Liver (tissue), 9 donors: Measurements from ENCODE around the gene SH3PXD2B. TPM values are rescaled to one million over a fixed set of nuclear protein-coding genes. Genes with fewer than 3 reads are reported as not detected.

Experiments used
- DNase-seq: peaks from one replicate; pipeline ENCODE4 v3.0.0-alpha.2; 2017; ENCODE audit warnings: low spot score
- H3K27ac ChIP-seq, 2 donors: one replicate each; pipeline ENCODE4 v1.7.0; 2013; ENCODE audit warnings: inconsistent platforms in 2 of 2, low read length in 2 of 2, control low read depth in 1 of 2, low read depth in 1 of 2, mild to moderate bottlenecking in 1 of 2
- H3K27me3 ChIP-seq, 4 donors: one replicate each; pipeline versions ENCODE4 v1.6.1 to v1.7.0; 2013; ENCODE audit warnings: low read length in 3 of 4, inconsistent platforms in 1 of 4, mild to moderate bottlenecking in 1 of 4, moderate library complexity in 1 of 4; ENCODE audit not compliant: control insufficient read depth in 4 of 4, insufficient read depth in 4 of 4
- H3K36me3 ChIP-seq, 4 donors: one replicate each; pipeline versions ENCODE4 v1.6.1 to v1.7.0; 2013; ENCODE audit warnings: low read length in 3 of 4, mild to moderate bottlenecking in 3 of 4, low read depth in 1 of 4, moderate library complexity in 1 of 4; ENCODE audit not compliant: control insufficient read depth in 4 of 4, insufficient read depth in 3 of 4
- H3K4me1 ChIP-seq, 4 donors: one replicate each; pipeline versions ENCODE4 v1.6.1 to v1.7.0; 2013; ENCODE audit warnings: low read length in 3 of 4, mild to moderate bottlenecking in 3 of 4, moderate library complexity in 1 of 4; ENCODE audit not compliant: control insufficient read depth in 4 of 4, insufficient read depth in 4 of 4
- H3K4me3 ChIP-seq, 3 donors: one replicate each; pipeline versions ENCODE4 v1.6.1 to v1.7.0; 2013; ENCODE audit warnings: low read length in 3 of 3, control low read depth in 1 of 3, low read depth in 1 of 3, mild to moderate bottlenecking in 1 of 3
- H3K9ac ChIP-seq, 2 donors: one replicate each; pipeline ENCODE4 v1.7.0; 2013; ENCODE audit warnings: low read length in 2 of 2, mild to moderate bottlenecking in 2 of 2, moderate library complexity in 2 of 2, control low read depth in 1 of 2, low read depth in 1 of 2
- H3K9me3 ChIP-seq, 4 donors: one replicate each; pipeline versions ENCODE4 v1.6.1 to v1.7.0; 2013; ENCODE audit warnings: low read length in 3 of 4; ENCODE audit not compliant: control insufficient read depth in 4 of 4
- EGR1 ChIP-seq, 2 donors: IDR thresholded peaks; 2 replicates each; pipeline ENCODE4 v1.6.1; 2016 to 2018; ENCODE audit warnings: antibody characterized with exemption in 2 of 2, low read depth in 2 of 2
- FOXA1 ChIP-seq: IDR thresholded peaks from 2 replicates; pipeline ENCODE4 v1.6.1; 2016; ENCODE audit warnings: antibody characterized with exemption
- FOXA2 ChIP-seq: IDR thresholded peaks from 2 replicates; pipeline ENCODE4 v1.6.1; 2016; ENCODE audit warnings: antibody characterized with exemption
- GABPA ChIP-seq, 2 donors: IDR thresholded peaks in 1 of 2; conservative IDR thresholded peaks in 1 of 2; 2 replicates each; pipeline ENCODE4 v1.6.1; 2016; ENCODE audit warnings: antibody characterized with exemption in 2 of 2, mild to moderate bottlenecking in 1 of 2, moderate library complexity in 1 of 2
- HNF4A ChIP-seq, 2 donors: conservative IDR thresholded peaks; 2 replicates each; pipeline ENCODE4 v1.6.1; 2016; ENCODE audit warnings: antibody characterized with exemption in 2 of 2, mild to moderate bottlenecking in 2 of 2
- HNF4G ChIP-seq: IDR thresholded peaks from 2 replicates; pipeline ENCODE4 v1.6.1; 2016; ENCODE audit warnings: antibody characterized with exemption
- JUND ChIP-seq, 2 donors: IDR thresholded peaks; 2 replicates each; pipeline ENCODE4 v1.6.1; 2016; ENCODE audit warnings: antibody characterized with exemption in 2 of 2
- NR2F2 ChIP-seq: IDR thresholded peaks from 2 replicates; pipeline ENCODE4 v1.6.1; 2016; ENCODE audit warnings: antibody characterized with exemption
- RAD21 ChIP-seq, 2 donors: IDR thresholded peaks; 2 replicates each; pipeline ENCODE4 v1.6.1; 2016; ENCODE audit warnings: antibody characterized with exemption in 2 of 2, mild to moderate bottlenecking in 2 of 2
- RXRA ChIP-seq, 2 donors: IDR thresholded peaks; 2 replicates each; pipeline ENCODE4 v1.6.1; 2017 to 2018; ENCODE audit warnings: antibody characterized with exemption in 2 of 2, mild to moderate bottlenecking in 1 of 2
- SP1 ChIP-seq: IDR thresholded peaks from 2 replicates; pipeline ENCODE4 v1.6.1; 2018; ENCODE audit warnings: antibody characterized with exemption, mild to moderate bottlenecking
- TAF1 ChIP-seq: conservative IDR thresholded peaks from 2 replicates; pipeline ENCODE4 v1.6.1; 2016; ENCODE audit warnings: antibody characterized with exemption, mild to moderate bottlenecking
- YY1 ChIP-seq: IDR thresholded peaks from 2 replicates; pipeline ENCODE4 v1.6.1; 2016; ENCODE audit warnings: antibody characterized with exemption, mild to moderate bottlenecking
- WGBS: extraction: QIAGEN DNeasy Blood & Tissue Kit; methylation state at CpG from one replicate; pipeline ENCODE4 v1.1.7; 2013; 5-methylcytosine and 5-hydroxymethylcytosine counted together
- polyA plus RNA-seq, 2 donors: library from polyadenylated mRNA; stranded (reverse) in 1 of 2; unstranded in 1 of 2; fragments of 200-250 nt in 1 of 2; fragments of >200 nt in 1 of 2; fragmentation: Nextera tagmentation in 1 of 2; extraction: Ambion mirVana in 1 of 2; gene quantifications; one replicate each; pipeline versions ENCODE4 v1.2.1 to v1.2.3, GENCODE V29; 2013 to 2015
- total RNA-seq, 2 donors: library from RNA; depleted of rRNA; stranded (reverse); fragments of >200 nt; gene quantifications; one replicate each; pipeline ENCODE4 v1.2.3, GENCODE V29; 2014
- TF ChIP-seq, protein P1 (sequence below): IDR thresholded peaks from 2 replicates; pipeline ENCODE4 v1.6.1; 2016; ENCODE audit warnings: antibody characterized with exemption
- TF ChIP-seq, protein P2 (sequence below): IDR thresholded peaks from 2 replicates; pipeline ENCODE4 v1.6.1; 2016; ENCODE audit warnings: antibody characterized with exemption, mild to moderate bottlenecking
- TF ChIP-seq, protein P3 (sequence below): IDR thresholded peaks from 2 replicates; pipeline ENCODE4 v1.6.1; 2016; ENCODE audit warnings: antibody characterized with exemption
- TF ChIP-seq, protein P4 (sequence below): IDR thresholded peaks from 2 replicates; pipeline ENCODE4 v1.6.1; 2016; ENCODE audit warnings: antibody characterized with exemption
- TF ChIP-seq, protein P5 (sequence below): fragments of 150-350 bp; IDR thresholded peaks from 2 replicates; pipeline ENCODE4 v1.5.1; 2017; ENCODE audit warnings: improper control_type of control experiment, low read depth, low read length; ENCODE audit not compliant: missing input control
- donor health status: healthy.
- donor health status: healthy.
- donor health status: healthy.
- donor health status: healthy.
- donor health status: healthy.

SH3PXD2B gene
- total and polyA plus RNA-seq, 4 donors: 1.1 to 3.3 (median 2.2) TPM

DNA sequence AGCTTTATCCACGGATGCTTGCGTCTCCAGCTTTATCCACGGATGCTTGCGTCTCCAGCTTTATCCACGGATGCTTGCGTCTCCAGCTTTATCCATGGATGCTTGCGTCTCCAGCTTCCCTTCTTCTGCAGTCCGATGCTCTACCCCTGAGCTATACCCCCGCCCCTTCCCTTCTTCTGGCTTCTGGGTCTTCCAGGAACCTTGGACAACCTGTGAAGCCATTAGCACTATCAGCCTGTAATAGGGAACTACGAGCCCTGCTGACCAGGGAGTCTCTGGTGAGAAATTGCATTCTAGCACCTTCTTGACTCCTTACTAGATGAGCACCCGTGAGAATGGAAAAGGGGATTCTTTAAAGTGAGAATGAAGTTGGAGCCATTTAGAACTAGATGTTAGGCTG, 39.1 kb upstream of the SH3PXD2B start:
- DNase-seq: no peak
- Histone ChIP-seq H3K4me3 (no peak overlapping the region), H3K27me3 (no peaks in the 10 kb centered on the region), H3K4me1 (no peaks in the 10 kb centered on the region), H3K27ac (no peak overlapping the region), H3K9ac (no peak overlapping the region), H3K9me3 (no peaks in the 10 kb centered on the region), H3K36me3 (no peaks in the 10 kb centered on the region)
- TF ChIP-seq, protein P1, sequence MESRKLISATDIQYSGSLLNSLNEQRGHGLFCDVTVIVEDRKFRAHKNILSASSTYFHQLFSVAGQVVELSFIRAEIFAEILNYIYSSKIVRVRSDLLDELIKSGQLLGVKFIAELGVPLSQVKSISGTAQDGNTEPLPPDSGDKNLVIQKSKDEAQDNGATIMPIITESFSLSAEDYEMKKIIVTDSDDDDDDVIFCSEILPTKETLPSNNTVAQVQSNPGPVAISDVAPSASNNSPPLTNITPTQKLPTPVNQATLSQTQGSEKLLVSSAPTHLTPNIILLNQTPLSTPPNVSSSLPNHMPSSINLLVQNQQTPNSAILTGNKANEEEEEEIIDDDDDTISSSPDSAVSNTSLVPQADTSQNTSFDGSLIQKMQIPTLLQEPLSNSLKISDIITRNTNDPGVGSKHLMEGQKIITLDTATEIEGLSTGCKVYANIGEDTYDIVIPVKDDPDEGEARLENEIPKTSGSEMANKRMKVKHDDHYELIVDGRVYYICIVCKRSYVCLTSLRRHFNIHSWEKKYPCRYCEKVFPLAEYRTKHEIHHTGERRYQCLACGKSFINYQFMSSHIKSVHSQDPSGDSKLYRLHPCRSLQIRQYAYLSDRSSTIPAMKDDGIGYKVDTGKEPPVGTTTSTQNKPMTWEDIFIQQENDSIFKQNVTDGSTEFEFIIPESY: no peak
- TF ChIP-seq JUND (IDR thresholded peaks at IDR 0.05): no peak
- no peak for TF ChIP-seq HNF4A (conservative IDR thresholded peaks at IDR 0.05)
- no peak for TF ChIP-seq YY1
- TF ChIP-seq, protein P2, sequence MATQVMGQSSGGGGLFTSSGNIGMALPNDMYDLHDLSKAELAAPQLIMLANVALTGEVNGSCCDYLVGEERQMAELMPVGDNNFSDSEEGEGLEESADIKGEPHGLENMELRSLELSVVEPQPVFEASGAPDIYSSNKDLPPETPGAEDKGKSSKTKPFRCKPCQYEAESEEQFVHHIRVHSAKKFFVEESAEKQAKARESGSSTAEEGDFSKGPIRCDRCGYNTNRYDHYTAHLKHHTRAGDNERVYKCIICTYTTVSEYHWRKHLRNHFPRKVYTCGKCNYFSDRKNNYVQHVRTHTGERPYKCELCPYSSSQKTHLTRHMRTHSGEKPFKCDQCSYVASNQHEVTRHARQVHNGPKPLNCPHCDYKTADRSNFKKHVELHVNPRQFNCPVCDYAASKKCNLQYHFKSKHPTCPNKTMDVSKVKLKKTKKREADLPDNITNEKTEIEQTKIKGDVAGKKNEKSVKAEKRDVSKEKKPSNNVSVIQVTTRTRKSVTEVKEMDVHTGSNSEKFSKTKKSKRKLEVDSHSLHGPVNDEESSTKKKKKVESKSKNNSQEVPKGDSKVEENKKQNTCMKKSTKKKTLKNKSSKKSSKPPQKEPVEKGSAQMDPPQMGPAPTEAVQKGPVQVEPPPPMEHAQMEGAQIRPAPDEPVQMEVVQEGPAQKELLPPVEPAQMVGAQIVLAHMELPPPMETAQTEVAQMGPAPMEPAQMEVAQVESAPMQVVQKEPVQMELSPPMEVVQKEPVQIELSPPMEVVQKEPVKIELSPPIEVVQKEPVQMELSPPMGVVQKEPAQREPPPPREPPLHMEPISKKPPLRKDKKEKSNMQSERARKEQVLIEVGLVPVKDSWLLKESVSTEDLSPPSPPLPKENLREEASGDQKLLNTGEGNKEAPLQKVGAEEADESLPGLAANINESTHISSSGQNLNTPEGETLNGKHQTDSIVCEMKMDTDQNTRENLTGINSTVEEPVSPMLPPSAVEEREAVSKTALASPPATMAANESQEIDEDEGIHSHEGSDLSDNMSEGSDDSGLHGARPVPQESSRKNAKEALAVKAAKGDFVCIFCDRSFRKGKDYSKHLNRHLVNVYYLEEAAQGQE: no peak
- no peak for TF ChIP-seq TAF1
- TF ChIP-seq, protein P3, sequence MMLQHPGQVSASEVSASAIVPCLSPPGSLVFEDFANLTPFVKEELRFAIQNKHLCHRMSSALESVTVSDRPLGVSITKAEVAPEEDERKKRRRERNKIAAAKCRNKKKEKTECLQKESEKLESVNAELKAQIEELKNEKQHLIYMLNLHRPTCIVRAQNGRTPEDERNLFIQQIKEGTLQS: no peak
- TF ChIP-seq, protein P4, sequence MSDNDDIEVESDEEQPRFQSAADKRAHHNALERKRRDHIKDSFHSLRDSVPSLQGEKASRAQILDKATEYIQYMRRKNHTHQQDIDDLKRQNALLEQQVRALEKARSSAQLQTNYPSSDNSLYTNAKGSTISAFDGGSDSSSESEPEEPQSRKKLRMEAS: no peak
- no peak for TF ChIP-seq GABPA (IDR thresholded peaks at IDR 0.05 in 1 of 2, conservative IDR thresholded peaks at IDR 0.05 in 1 of 2)
- TF ChIP-seq NR2F2: no peak
- TF ChIP-seq FOXA2: no peak
- TF ChIP-seq RAD21 (IDR thresholded peaks at IDR 0.05): no peak
- TF ChIP-seq, protein P5, sequence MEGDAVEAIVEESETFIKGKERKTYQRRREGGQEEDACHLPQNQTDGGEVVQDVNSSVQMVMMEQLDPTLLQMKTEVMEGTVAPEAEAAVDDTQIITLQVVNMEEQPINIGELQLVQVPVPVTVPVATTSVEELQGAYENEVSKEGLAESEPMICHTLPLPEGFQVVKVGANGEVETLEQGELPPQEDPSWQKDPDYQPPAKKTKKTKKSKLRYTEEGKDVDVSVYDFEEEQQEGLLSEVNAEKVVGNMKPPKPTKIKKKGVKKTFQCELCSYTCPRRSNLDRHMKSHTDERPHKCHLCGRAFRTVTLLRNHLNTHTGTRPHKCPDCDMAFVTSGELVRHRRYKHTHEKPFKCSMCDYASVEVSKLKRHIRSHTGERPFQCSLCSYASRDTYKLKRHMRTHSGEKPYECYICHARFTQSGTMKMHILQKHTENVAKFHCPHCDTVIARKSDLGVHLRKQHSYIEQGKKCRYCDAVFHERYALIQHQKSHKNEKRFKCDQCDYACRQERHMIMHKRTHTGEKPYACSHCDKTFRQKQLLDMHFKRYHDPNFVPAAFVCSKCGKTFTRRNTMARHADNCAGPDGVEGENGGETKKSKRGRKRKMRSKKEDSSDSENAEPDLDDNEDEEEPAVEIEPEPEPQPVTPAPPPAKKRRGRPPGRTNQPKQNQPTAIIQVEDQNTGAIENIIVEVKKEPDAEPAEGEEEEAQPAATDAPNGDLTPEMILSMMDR: no peak
- TF ChIP-seq EGR1 (IDR thresholded peaks at IDR 0.05; ENCODE audit: low read depth in 2 of 2): no peak
- no peak for TF ChIP-seq FOXA1
- no peak for TF ChIP-seq HNF4G
- TF ChIP-seq SP1: no peak
- TF ChIP-seq RXRA (IDR thresholded peaks at IDR 0.05): no peak
- 86% methylated on average over 11 of the region's 11 CpGs for WGBS
